Muscle layer of duodenum (tissue), 2 donors: ENCODE measurements around the gene LMX1B.
A peak's percentile ranks its signal among the peaks of the same experiment; 100 is the strongest.

Experiments used
- H3K27ac ChIP-seq: one replicate; pipeline ENCODE4 v1.7.0; 2013; ENCODE audit warnings: mild to moderate bottlenecking, low read length
- H3K27me3 ChIP-seq: one replicate; pipeline ENCODE4 v1.7.0; 2013; ENCODE audit warnings: low read depth, mild to moderate bottlenecking, control low read depth, low read length
- H3K36me3 ChIP-seq, 2 donors: one replicate each; pipeline ENCODE4 v1.7.0; 2013; ENCODE audit warnings: low read length in 2 of 2, control low read depth in 1 of 2, mild to moderate bottlenecking in 1 of 2; ENCODE audit not compliant: insufficient read depth in 2 of 2, control insufficient read depth in 1 of 2
- H3K4me1 ChIP-seq, 2 donors: one replicate each; pipeline ENCODE4 v1.7.0; 2013; ENCODE audit warnings: low read length in 2 of 2, mild to moderate bottlenecking in 2 of 2, control low read depth in 1 of 2, moderate library complexity in 1 of 2; ENCODE audit not compliant: insufficient read depth in 2 of 2, control insufficient read depth in 1 of 2
- H3K4me3 ChIP-seq, 2 donors: one replicate each; pipeline ENCODE4 v1.7.0; 2013; ENCODE audit warnings: low read length in 2 of 2, low read depth in 1 of 2, mild to moderate bottlenecking in 1 of 2
- H3K9me3 ChIP-seq, 2 donors: one replicate each; pipeline ENCODE4 v1.7.0; 2013; ENCODE audit warnings: low read length in 2 of 2, control low read depth in 1 of 2, mild to moderate bottlenecking in 1 of 2; ENCODE audit not compliant: control insufficient read depth in 1 of 2
- donor health status: healthy.

LMX1B gene

GRCh38 chr9:126619361-126620135 lies 5.8 kb downstream of the LMX1B start:
- Histone ChIP-seq H3K4me3 (no peak overlapping the region), H3K36me3 (no peaks in the 10 kb centered on the region), H3K27ac (no peak overlapping the region), H3K9me3 (no peaks in the 10 kb centered on the region), H3K27me3 (peaks cover 85% of the 10 kb centered on the region), H3K4me1 (peaks cover 3 to 28% of the 10 kb centered on the region in 2 donors)

- Histone ChIP-seq H3K4me1 (peaks cover 3 to 26% of the 10 kb centered on the region in 2 donors), H3K27ac (no peak overlapping the region), H3K9me3 (no peaks in the 10 kb centered on the region), H3K4me3 (no peak overlapping the region), H3K36me3 (no peaks in the 10 kb centered on the region), H3K27me3 (peaks cover 90% of the 10 kb centered on the region)
These were observed 6.8 kb downstream of the LMX1B start for GRCh38 chr9:126620478-126620877.

GRCh38 chr9:126621061-126621918 lies 7.6 kb downstream of the LMX1B start:
- H3K36me3 ChIP-seq = no peaks in the 10 kb centered on the region
- peaks cover 3 to 31% of the 10 kb centered on the region in 2 donors for H3K4me1 ChIP-seq
- H3K4me3 ChIP-seq = no peak overlapping the region
- no peak overlapping the region for H3K27ac ChIP-seq
- H3K27me3 ChIP-seq = peaks cover 90% of the 10 kb centered on the region
- no peaks in the 10 kb centered on the region for H3K9me3 ChIP-seq

GRCh38 chr9:126621919-126622735 lies 8.4 kb downstream of the LMX1B start:
- H3K36me3 ChIP-seq = no peaks in the 10 kb centered on the region
- no peak overlapping the region for H3K27ac ChIP-seq
- peaks cover 3 to 36% of the 10 kb centered on the region in 2 donors for H3K4me1 ChIP-seq
- no peak overlapping the region for H3K4me3 ChIP-seq
- no peaks in the 10 kb centered on the region for H3K9me3 ChIP-seq
- H3K27me3 ChIP-seq = peaks cover 88% of the 10 kb centered on the region

- Histone ChIP-seq H3K4me1 (peaks cover 3 to 33% of the 10 kb centered on the region in 2 donors), H3K9me3 (no peaks in the 10 kb centered on the region), H3K4me3 (no peak overlapping the region), H3K27ac (no peak overlapping the region), H3K36me3 (no peaks in the 10 kb centered on the region), H3K27me3 (peaks cover 86% of the 10 kb centered on the region)
These were observed 9.6 kb downstream of the LMX1B start for GRCh38 chr9:126623314-126623666.

GRCh38 chr9:126623667-126624478 lies 10.1 kb downstream of the LMX1B start:
- Histone ChIP-seq H3K4me1 (peaks cover 0 to 27% of the 10 kb centered on the region in 2 donors), H3K27me3 (peaks cover 85% of the 10 kb centered on the region), H3K27ac (no peak overlapping the region), H3K4me3 (no peak overlapping the region), H3K9me3 (no peaks in the 10 kb centered on the region), H3K36me3 (no peaks in the 10 kb centered on the region)

GRCh38 chr9:126624479-126624826 lies 10.7 kb downstream of the LMX1B start:
- Histone ChIP-seq H3K4me1 (peaks cover 0 to 25% of the 10 kb centered on the region in 2 donors), H3K27me3 (peaks cover 84% of the 10 kb centered on the region)

GRCh38 chr9:126624912-126625311 lies 11.2 kb downstream of the LMX1B start:
- no peaks in the 10 kb centered on the region for H3K9me3 ChIP-seq
- H3K27me3 ChIP-seq = peaks cover 81% of the 10 kb centered on the region
- H3K4me1 ChIP-seq = peaks cover 0 to 25% of the 10 kb centered on the region in 2 donors
- H3K4me3 ChIP-seq = no peak overlapping the region
- no peak overlapping the region for H3K27ac ChIP-seq
- H3K36me3 ChIP-seq = no peaks in the 10 kb centered on the region

More at GRCh38 chr9:126624479-126624826, 10.7 kb downstream of the LMX1B start:
- Histone ChIP-seq H3K4me3 (no peak overlapping the region), H3K36me3 (no peaks in the 10 kb centered on the region), H3K27ac (no peak overlapping the region), H3K9me3 (no peaks in the 10 kb centered on the region)

GRCh38 chr9:126625329-126626126 lies 11.8 kb downstream of the LMX1B start:
- Histone ChIP-seq H3K4me1 (peaks cover 0 to 25% of the 10 kb centered on the region in 2 donors), H3K36me3 (no peaks in the 10 kb centered on the region), H3K4me3 (peak overlapping the region; percentile 42 to 62), H3K27me3 (peaks cover 80% of the 10 kb centered on the region), H3K27ac (no peak overlapping the region), H3K9me3 (no peaks in the 10 kb centered on the region)
